ENCODE data around the gene WDR38.
"Not testable (repeated sequence)": the region's sequence is repeated elsewhere in the genome, so short reads cannot be mapped to it uniquely, and the experiment has no call there.

- not testable (repeated sequence) for TF ChIP-seq EZH2 (IDR thresholded peaks at IDR 0.05); POLR2AphosphoS5 (IDR thresholded peaks at IDR 0.05; ENCODE audit: borderline replicate concordance, low read depth, low read length)
Observed at GRCh38 chr9:124838132-124838531, 15.1 kb upstream of the WDR38 start.

All from SK-N-MC (cell line).